HEK293 (cell line): ENCODE measurements around the gene ACACB.

ENCODE experiments used
- KLF8 ChIP-seq: fragments of 450-650 bp; formaldehyde crosslinking; IDR thresholded peaks from 2 replicates; pipeline ENCODE4 v1.5.1; 2016; ENCODE audit warnings: missing biosample characterization, missing genetic modification characterization
- REST ChIP-seq: fragments of 450-650 bp; formaldehyde crosslinking; IDR thresholded peaks from 2 replicates; pipeline ENCODE4 v1.5.1; 2016; ENCODE audit warnings: missing biosample characterization, missing genetic modification characterization
- SP2 ChIP-seq: fragments of 450-650 bp; formaldehyde crosslinking; IDR thresholded peaks from 2 replicates; pipeline ENCODE4 v1.5.1; 2016; ENCODE audit warnings: missing biosample characterization, missing genetic modification characterization
- YY1 ChIP-seq: fragments of 450-650 bp; formaldehyde crosslinking; IDR thresholded peaks from 2 replicates; pipeline ENCODE4 v1.5.1; 2018; ENCODE audit warnings: missing biosample characterization, missing genetic modification characterization
- ZNF140 ChIP-seq: fragments of 450-650 bp; formaldehyde crosslinking; IDR thresholded peaks from 2 replicates; pipeline ENCODE4 v1.5.1; 2016; ENCODE audit warnings: missing biosample characterization, missing genetic modification characterization
- ZNF23 ChIP-seq: fragments of 450-650 bp; formaldehyde crosslinking; IDR thresholded peaks from 2 replicates; pipeline ENCODE4 v1.5.1; 2016; ENCODE audit warnings: missing biosample characterization, missing genetic modification characterization, borderline replicate concordance

GRCh38 chr12:109140560-109140959 lies 24.2 kb downstream of the ACACB start:
- TF ChIP-seq SP2 (no peak), ZNF140 (tag by site-specific recombination) (no peak), YY1 (tag by site-specific recombination) (no peak), KLF8 (tag by site-specific recombination) (no peak), REST (tag by site-specific recombination) (no peak), ZNF23 (no peak)
